Measurements from ENCODE around the gene C2CD5. TPM values are rescaled to one million over a fixed set of nuclear protein-coding genes. Genes with fewer than 3 reads are reported as not detected.

The C2CD5 gene
- polyA plus RNA-seq, 1 donor from 2014 or later, result 171 TPM

DNA sequence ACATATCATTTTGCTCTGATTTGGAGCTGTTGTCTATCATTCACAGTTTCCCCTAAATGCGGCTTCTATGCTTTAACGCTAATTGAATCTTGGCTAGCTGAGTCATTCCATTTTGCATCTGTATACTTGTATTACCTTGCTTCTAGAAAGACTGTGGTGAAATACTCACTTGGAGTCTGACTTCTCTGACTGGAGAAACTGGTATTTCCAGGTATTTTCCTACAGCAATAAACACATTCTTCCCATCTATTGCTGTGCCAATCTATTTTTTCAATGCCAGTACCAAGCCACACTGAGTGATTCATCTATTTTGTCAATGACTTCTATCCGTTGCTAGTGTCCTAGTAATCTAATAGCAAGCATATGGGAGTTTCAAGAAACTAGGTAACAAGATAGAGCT is 133.9 kb downstream of the C2CD5 start:
- H3F3A ChIP-seq (ENCODE audit: insufficient read depth, low read length, poor library complexity, severe bottlenecking), result no peaks in the 10 kb centered on the region
- TF ChIP-seq, protein P1, sequence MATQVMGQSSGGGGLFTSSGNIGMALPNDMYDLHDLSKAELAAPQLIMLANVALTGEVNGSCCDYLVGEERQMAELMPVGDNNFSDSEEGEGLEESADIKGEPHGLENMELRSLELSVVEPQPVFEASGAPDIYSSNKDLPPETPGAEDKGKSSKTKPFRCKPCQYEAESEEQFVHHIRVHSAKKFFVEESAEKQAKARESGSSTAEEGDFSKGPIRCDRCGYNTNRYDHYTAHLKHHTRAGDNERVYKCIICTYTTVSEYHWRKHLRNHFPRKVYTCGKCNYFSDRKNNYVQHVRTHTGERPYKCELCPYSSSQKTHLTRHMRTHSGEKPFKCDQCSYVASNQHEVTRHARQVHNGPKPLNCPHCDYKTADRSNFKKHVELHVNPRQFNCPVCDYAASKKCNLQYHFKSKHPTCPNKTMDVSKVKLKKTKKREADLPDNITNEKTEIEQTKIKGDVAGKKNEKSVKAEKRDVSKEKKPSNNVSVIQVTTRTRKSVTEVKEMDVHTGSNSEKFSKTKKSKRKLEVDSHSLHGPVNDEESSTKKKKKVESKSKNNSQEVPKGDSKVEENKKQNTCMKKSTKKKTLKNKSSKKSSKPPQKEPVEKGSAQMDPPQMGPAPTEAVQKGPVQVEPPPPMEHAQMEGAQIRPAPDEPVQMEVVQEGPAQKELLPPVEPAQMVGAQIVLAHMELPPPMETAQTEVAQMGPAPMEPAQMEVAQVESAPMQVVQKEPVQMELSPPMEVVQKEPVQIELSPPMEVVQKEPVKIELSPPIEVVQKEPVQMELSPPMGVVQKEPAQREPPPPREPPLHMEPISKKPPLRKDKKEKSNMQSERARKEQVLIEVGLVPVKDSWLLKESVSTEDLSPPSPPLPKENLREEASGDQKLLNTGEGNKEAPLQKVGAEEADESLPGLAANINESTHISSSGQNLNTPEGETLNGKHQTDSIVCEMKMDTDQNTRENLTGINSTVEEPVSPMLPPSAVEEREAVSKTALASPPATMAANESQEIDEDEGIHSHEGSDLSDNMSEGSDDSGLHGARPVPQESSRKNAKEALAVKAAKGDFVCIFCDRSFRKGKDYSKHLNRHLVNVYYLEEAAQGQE (IDR thresholded peaks at IDR 0.05; ENCODE audit: borderline replicate concordance), result no peak
- no peak for TF ChIP-seq SMC3 (conservative IDR thresholded peaks at IDR 0.05; ENCODE audit: poor library complexity)
- TF ChIP-seq EP300 (conservative IDR thresholded peaks at IDR 0.05; ENCODE audit: poor library complexity, severe bottlenecking), result no peak
- TF ChIP-seq TAF1 (IDR thresholded peaks at IDR 0.05; ENCODE audit: low read depth), result no peak
- H2AFZ ChIP-seq (ENCODE audit: low read depth, low read length), result no peak overlapping the region

DNA sequence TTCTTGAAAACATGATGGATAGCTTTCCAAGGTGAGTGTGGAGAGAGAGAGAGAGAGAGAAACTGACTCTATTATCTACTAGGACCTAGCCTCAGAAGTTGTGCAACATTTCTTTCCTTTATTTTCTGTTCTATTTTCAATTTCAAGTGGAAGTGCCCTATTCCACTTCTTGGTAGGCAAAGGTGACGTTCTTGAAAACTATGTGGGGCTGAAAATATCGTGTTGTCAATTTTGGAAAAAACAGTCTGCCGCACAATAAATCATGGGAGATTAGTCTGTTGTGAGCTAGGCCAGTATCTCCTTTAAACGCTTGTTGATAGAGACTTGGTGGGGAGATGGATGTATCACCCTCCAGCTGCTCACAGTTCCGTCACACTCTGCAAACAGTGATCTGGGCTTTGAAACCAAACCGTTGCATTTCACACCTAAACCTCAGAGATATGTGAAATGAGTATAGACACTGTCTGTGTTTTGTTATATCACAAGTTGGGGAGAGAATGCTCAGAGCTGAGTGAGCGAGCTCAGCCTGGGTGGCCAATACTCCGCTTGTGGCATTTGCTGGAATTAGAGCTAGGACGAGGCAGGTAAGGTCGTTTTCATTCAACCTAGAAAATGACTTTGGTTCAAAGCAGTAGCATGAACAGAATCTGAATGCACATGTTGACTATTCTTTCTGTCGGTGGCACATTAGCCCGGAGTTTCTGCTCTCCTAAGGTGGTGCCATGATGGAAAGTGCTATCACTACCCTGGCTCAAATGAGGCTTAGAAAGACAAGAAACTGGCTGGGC is 134.8 kb downstream of the C2CD5 start:
- Histone ChIP-seq H3K27ac (ENCODE audit: low read length) (no peak overlapping the region), H3K79me2 (replicated peaks; ENCODE audit: insufficient read depth, low read length) (no peaks in the 10 kb centered on the region), H3F3A (ENCODE audit: insufficient read depth, low read length, poor library complexity, severe bottlenecking) (no peaks in the 10 kb centered on the region), H3K9me3 (ENCODE audit: low read length) (no peaks in the 10 kb centered on the region), H3K9me2 (ENCODE audit: insufficient read depth, low read length) (no peaks in the 10 kb centered on the region), H3K4me2 (ENCODE audit: low read length) (no peak overlapping the region), H2AFZ (ENCODE audit: low read depth, low read length) (no peak overlapping the region), H3K4me3 (ENCODE audit: low read length) (no peak overlapping the region), H3K27me3 (ENCODE audit: insufficient read depth, low read depth, low read length) (no peaks in the 10 kb centered on the region), H3K9ac (ENCODE audit: low read length) (no peak overlapping the region), H3K36me3 (ENCODE audit: insufficient read depth, low read length) (no peaks in the 10 kb centered on the region), H4K20me1 (ENCODE audit: insufficient read depth) (no peaks in the 10 kb centered on the region)
- TF ChIP-seq RAD21 (conservative IDR thresholded peaks at IDR 0.05) (no peak), TAF1 (IDR thresholded peaks at IDR 0.05; ENCODE audit: low read depth) (no peak), POLR2AphosphoS5 (IDR thresholded peaks at IDR 0.05) (no peak), SMC3 (conservative IDR thresholded peaks at IDR 0.05; ENCODE audit: poor library complexity) (no peak), EZH2 (IDR thresholded peaks at IDR 0.05; ENCODE audit: borderline replicate concordance, insufficient read depth, low read length, poor library complexity, severe bottlenecking) (no peak), EP300 (conservative IDR thresholded peaks at IDR 0.05; ENCODE audit: poor library complexity, severe bottlenecking) (no peak), MXI1 (conservative IDR thresholded peaks at IDR 0.05; ENCODE audit: poor library complexity, severe bottlenecking) (no peak)
- TF ChIP-seq, protein P1 (IDR thresholded peaks at IDR 0.05; ENCODE audit: borderline replicate concordance), result no peak
- TF ChIP-seq, protein P2, sequence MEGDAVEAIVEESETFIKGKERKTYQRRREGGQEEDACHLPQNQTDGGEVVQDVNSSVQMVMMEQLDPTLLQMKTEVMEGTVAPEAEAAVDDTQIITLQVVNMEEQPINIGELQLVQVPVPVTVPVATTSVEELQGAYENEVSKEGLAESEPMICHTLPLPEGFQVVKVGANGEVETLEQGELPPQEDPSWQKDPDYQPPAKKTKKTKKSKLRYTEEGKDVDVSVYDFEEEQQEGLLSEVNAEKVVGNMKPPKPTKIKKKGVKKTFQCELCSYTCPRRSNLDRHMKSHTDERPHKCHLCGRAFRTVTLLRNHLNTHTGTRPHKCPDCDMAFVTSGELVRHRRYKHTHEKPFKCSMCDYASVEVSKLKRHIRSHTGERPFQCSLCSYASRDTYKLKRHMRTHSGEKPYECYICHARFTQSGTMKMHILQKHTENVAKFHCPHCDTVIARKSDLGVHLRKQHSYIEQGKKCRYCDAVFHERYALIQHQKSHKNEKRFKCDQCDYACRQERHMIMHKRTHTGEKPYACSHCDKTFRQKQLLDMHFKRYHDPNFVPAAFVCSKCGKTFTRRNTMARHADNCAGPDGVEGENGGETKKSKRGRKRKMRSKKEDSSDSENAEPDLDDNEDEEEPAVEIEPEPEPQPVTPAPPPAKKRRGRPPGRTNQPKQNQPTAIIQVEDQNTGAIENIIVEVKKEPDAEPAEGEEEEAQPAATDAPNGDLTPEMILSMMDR (IDR thresholded peaks at IDR 0.05; ENCODE audit: poor library complexity, severe bottlenecking), result no peak

More for the DNA sequence above, 133.9 kb downstream of the C2CD5 start:
- Histone ChIP-seq H3K4me2 (ENCODE audit: low read length) (no peak overlapping the region), H3K9me3 (ENCODE audit: low read length) (no peaks in the 10 kb centered on the region), H3K9me2 (ENCODE audit: insufficient read depth, low read length) (no peaks in the 10 kb centered on the region), H3K9ac (ENCODE audit: low read length) (no peak overlapping the region), H3K27ac (ENCODE audit: low read length) (no peak overlapping the region), H4K20me1 (ENCODE audit: insufficient read depth) (no peaks in the 10 kb centered on the region), H3K4me3 (ENCODE audit: low read length) (no peak overlapping the region), H3K27me3 (ENCODE audit: insufficient read depth, low read depth, low read length) (no peaks in the 10 kb centered on the region), H3K79me2 (replicated peaks; ENCODE audit: insufficient read depth, low read length) (no peaks in the 10 kb centered on the region), H3K36me3 (ENCODE audit: insufficient read depth, low read length) (no peaks in the 10 kb centered on the region)

All from neural cell (in vitro differentiated cells).